ENCODE measurements around the gene SELENOM.

The SELENOM gene, protein sequence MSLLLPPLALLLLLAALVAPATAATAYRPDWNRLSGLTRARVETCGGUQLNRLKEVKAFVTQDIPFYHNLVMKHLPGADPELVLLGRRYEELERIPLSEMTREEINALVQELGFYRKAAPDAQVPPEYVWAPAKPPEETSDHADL

DNA sequence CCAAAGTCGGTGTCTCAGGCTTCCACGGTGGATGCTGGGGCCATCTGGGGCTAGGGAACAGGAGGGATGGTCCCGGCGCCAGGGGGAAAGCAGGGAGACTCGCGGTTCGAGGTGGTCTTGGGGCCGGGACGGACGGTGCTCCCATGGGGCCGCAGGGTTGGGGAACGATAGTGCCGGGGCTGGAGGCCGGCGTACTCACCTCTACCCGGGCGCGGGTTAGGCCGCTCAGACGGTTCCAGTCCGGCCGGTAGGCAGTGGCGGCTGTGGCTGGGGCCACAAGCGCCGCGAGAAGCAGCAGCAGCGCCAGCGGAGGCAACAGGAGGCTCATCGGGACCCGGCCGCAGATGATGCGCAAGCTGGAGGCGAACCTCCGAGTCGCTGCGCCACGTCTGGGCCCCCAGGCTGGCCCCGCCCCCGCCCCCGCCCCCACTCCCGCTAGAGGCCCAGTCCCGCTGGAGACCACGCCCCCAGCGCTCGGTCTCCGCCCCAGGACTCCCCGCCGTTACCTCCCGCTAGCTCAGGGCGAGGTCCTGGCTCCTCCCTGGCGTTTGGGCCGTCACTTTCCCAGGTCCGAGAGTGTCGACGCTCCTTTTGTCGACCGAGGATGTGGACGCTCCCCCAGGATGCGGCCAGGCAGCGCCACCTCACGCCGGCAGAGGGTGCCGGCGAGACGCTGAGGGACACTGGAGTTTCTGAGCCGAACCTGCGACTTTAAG, at the start of gene SELENOM:
Gene SELENOM (minus strand): TSS at position 391 of the 716 bp plus-strand sequence. CDS start 63 bp downstream, at position 328.
- peak within 1 kb of the TSS; percentile 62 for H3K4me3 ChIP-seq (ENCODE audit: low read depth, low read length, poor library complexity, severe bottlenecking)
- H3K9me3 ChIP-seq (ENCODE audit: low read length) = no peaks in the 10 kb centered on the region
- no peaks in the 10 kb centered on the region for H3K79me2 ChIP-seq (ENCODE audit: insufficient read depth, low read length)
- no peak within 1 kb of the TSS for H3K27ac ChIP-seq (ENCODE audit: low read depth, low read length, poor library complexity, severe bottlenecking)
- H3K4me2 ChIP-seq (ENCODE audit: low read length) = peak within 1 kb of the TSS; percentile 77
- H3K4me1 ChIP-seq (ENCODE audit: insufficient read depth, low read length, severe bottlenecking) = peaks cover 10% of the 10 kb centered on the region
- H3K36me3 ChIP-seq (ENCODE audit: insufficient read depth, low read length) = no peaks in the 10 kb centered on the region
- H3K9ac ChIP-seq (ENCODE audit: low read length) = peak within 1 kb of the TSS; percentile 47
- TF ChIP-seq, protein P1, sequence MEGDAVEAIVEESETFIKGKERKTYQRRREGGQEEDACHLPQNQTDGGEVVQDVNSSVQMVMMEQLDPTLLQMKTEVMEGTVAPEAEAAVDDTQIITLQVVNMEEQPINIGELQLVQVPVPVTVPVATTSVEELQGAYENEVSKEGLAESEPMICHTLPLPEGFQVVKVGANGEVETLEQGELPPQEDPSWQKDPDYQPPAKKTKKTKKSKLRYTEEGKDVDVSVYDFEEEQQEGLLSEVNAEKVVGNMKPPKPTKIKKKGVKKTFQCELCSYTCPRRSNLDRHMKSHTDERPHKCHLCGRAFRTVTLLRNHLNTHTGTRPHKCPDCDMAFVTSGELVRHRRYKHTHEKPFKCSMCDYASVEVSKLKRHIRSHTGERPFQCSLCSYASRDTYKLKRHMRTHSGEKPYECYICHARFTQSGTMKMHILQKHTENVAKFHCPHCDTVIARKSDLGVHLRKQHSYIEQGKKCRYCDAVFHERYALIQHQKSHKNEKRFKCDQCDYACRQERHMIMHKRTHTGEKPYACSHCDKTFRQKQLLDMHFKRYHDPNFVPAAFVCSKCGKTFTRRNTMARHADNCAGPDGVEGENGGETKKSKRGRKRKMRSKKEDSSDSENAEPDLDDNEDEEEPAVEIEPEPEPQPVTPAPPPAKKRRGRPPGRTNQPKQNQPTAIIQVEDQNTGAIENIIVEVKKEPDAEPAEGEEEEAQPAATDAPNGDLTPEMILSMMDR (IDR thresholded peaks at IDR 0.05; ENCODE audit: low read length) = peak; percentile 98
- TF ChIP-seq EZH2 (IDR thresholded peaks at IDR 0.05; ENCODE audit: borderline replicate concordance, low read length) = no peak
- H2AFZ ChIP-seq (ENCODE audit: low read length) = peak within 1 kb of the TSS; percentile 57; the same call in 1 of the 2 replicates
- H4K20me1 ChIP-seq (ENCODE audit: insufficient read depth, low read length) = no peaks in the 10 kb centered on the region
- H3K27me3 ChIP-seq (ENCODE audit: insufficient read depth, low read length) = peaks cover 9% of the 10 kb centered on the region; the same call in 1 of the 2 replicates
- H3F3A ChIP-seq (ENCODE audit: insufficient read depth, low read length) = no peaks in the 10 kb centered on the region
- no peaks in the 10 kb centered on the region for H3K9me2 ChIP-seq (ENCODE audit: low read depth, low read length)

DNA sequence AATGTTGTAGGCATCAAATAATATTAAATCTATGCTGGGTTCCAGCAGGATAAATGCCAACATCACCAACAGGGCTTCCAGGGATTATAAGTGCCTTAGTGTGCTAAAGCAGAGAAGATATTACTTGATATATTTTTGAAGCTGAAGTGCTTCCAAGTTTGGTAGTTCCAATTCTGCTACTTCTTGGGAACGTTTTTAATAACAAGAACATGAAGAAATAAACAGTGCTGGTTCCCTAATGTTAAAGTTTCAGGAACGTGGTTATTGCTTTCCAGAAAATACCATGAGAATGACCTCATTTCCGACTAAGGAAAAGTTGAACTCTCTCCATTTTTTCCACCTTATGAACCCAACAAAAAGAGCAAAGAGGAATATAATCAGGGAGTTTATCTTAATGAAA, 48.1 kb upstream of the SELENOM start:
- H3F3A ChIP-seq (ENCODE audit: insufficient read depth, low read length) = no peaks in the 10 kb centered on the region
- no peaks in the 10 kb centered on the region for H3K9me3 ChIP-seq (ENCODE audit: low read length)
- peaks cover 7% of the 10 kb centered on the region for H3K4me1 ChIP-seq (ENCODE audit: insufficient read depth, low read length, severe bottlenecking)
- H3K36me3 ChIP-seq (ENCODE audit: insufficient read depth, low read length) = no peaks in the 10 kb centered on the region
- no peaks in the 10 kb centered on the region for H4K20me1 ChIP-seq (ENCODE audit: insufficient read depth, low read length)
- no peak overlapping the region for H3K9ac ChIP-seq (ENCODE audit: low read length)
- no peak overlapping the region for H2AFZ ChIP-seq (ENCODE audit: low read length)
- H3K4me2 ChIP-seq (ENCODE audit: low read length) = no peak overlapping the region
- TF ChIP-seq, protein P1 (IDR thresholded peaks at IDR 0.05; ENCODE audit: low read length) = no peak
- no peak overlapping the region for H3K4me3 ChIP-seq (ENCODE audit: low read depth, low read length, poor library complexity, severe bottlenecking)
- H3K27me3 ChIP-seq (ENCODE audit: insufficient read depth, low read length) = no peaks in the 10 kb centered on the region
- H3K27ac ChIP-seq (ENCODE audit: low read depth, low read length, poor library complexity, severe bottlenecking) = no peak overlapping the region
- H3K9me2 ChIP-seq (ENCODE audit: low read depth, low read length) = no peaks in the 10 kb centered on the region
- no peaks in the 10 kb centered on the region for H3K79me2 ChIP-seq (ENCODE audit: insufficient read depth, low read length)

DNA sequence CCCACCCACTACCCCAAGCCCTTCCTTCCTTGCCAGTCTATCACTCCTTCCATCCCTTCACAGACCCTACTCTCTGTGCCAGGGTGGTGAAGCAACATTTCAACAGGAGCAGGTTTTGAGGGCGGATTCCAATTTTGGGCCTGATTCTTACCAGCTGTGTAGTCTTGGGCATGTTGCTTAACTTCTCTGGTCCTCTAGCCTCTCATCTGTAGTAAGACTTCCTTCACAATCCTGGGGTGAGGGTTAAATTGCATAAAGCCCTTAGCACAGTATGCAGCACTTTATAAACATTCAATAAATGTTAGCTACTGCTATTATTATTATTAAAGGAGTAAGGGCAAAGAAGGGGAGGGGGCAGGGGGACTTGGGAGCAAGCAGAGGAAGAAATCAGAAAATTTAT, 47.6 kb upstream of the SELENOM start:
- H3K9me2 ChIP-seq (ENCODE audit: low read depth, low read length) = no peaks in the 10 kb centered on the region
- H2AFZ ChIP-seq (ENCODE audit: low read length) = no peak overlapping the region
- no peaks in the 10 kb centered on the region for H3K79me2 ChIP-seq (ENCODE audit: insufficient read depth, low read length)
- H4K20me1 ChIP-seq (ENCODE audit: insufficient read depth, low read length) = no peaks in the 10 kb centered on the region
- H3K27ac ChIP-seq (ENCODE audit: low read depth, low read length, poor library complexity, severe bottlenecking) = no peak overlapping the region
- H3F3A ChIP-seq (ENCODE audit: insufficient read depth, low read length) = no peaks in the 10 kb centered on the region
- H3K4me2 ChIP-seq (ENCODE audit: low read length) = no peak overlapping the region
- no peaks in the 10 kb centered on the region for H3K36me3 ChIP-seq (ENCODE audit: insufficient read depth, low read length)
- no peak overlapping the region for H3K9ac ChIP-seq (ENCODE audit: low read length)
- no peaks in the 10 kb centered on the region for H3K9me3 ChIP-seq (ENCODE audit: low read length)
- H3K27me3 ChIP-seq (ENCODE audit: insufficient read depth, low read length) = no peaks in the 10 kb centered on the region
- H3K4me1 ChIP-seq (ENCODE audit: insufficient read depth, low read length, severe bottlenecking) = peaks cover 7% of the 10 kb centered on the region
- no peak overlapping the region for H3K4me3 ChIP-seq (ENCODE audit: low read depth, low read length, poor library complexity, severe bottlenecking)
- TF ChIP-seq, protein P1 (IDR thresholded peaks at IDR 0.05; ENCODE audit: low read length) = no peak
- no peak for TF ChIP-seq EZH2 (IDR thresholded peaks at IDR 0.05; ENCODE audit: borderline replicate concordance, low read length)
